ENCODE data around the gene VWA5B1. TPM values are rescaled to one million over a fixed set of nuclear protein-coding genes. Genes with fewer than 3 reads are reported as not detected.

VWA5B1 gene
- total and polyA plus RNA-seq, 5 experiments from 2014 or later: 0.06 TPM; not detected in 4

GRCh38 chr1:20399196-20399595 is 108.5 kb downstream of the VWA5B1 start:
- Mint-ChIP-seq H3K27me3 (peaks cover 22 to 63% (median 43%) of the 10 kb centered on the region in 5 donors), H3K4me1 (peaks cover 0 to 2% (median 0%) of the 10 kb centered on the region in 4 donors), H3K9me3 (peaks cover 5 to 21% (median 13%) of the 10 kb centered on the region in 9 donors), H3K4me3 (no peak overlapping the region), H3K27ac (no peak overlapping the region), H3K36me3 (peaks cover 0 to 5% (median 5%) of the 10 kb centered on the region in 3 donors)
- DNase-seq (no peak), ATAC-seq (no peak)
- POLR2A ChIA-PET: no interaction called here

- peaks cover 0 to 5% (median 0%) of the 10 kb centered on the region in 3 donors for H3K36me3 Mint-ChIP-seq
- H3K27me3 Mint-ChIP-seq: peaks cover 24 to 68% (median 48%) of the 10 kb centered on the region in 5 donors
- POLR2A ChIA-PET: no interaction called here
- no peak overlapping the region for H3K27ac Mint-ChIP-seq
- no peak for ATAC-seq
- H3K4me1 Mint-ChIP-seq: peaks cover 0 to 2% (median 0%) of the 10 kb centered on the region in 4 donors
- no peak overlapping the region for H3K4me3 Mint-ChIP-seq
- DNase-seq: no peak
- peaks cover 2 to 16% (median 10%) of the 10 kb centered on the region in 9 donors for H3K9me3 Mint-ChIP-seq
Observed at GRCh38 chr1:20399606-20400180, 109.0 kb downstream of the VWA5B1 start.

GRCh38 chr1:20400341-20401177 is 109.9 kb downstream of the VWA5B1 start:
- H3K27ac Mint-ChIP-seq: peak overlapping the region in 1 of 10 donors; percentile 74
- POLR2A ChIA-PET: no interaction called here
- peaks cover 0 to 2% (median 0%) of the 10 kb centered on the region in 4 donors for H3K4me1 Mint-ChIP-seq
- H3K4me3 Mint-ChIP-seq: no peak overlapping the region
- ATAC-seq (no peak), DNase-seq (no peak)
- H3K27me3 Mint-ChIP-seq: peaks cover 27 to 77% (median 54%) of the 10 kb centered on the region in 5 donors
- peaks cover 0 to 8% (median 4%) of the 10 kb centered on the region in 9 donors for H3K9me3 Mint-ChIP-seq
- H3K36me3 Mint-ChIP-seq: peaks cover 0 to under 1% (median 0%) of the 10 kb centered on the region in 3 donors

GRCh38 chr1:20401405-20402010 is 110.8 kb downstream of the VWA5B1 start:
- H3K27me3 Mint-ChIP-seq: peaks cover 30 to 86% (median 61%) of the 10 kb centered on the region in 5 donors

GRCh38 chr1:20402585-20403422 is 112.1 kb downstream of the VWA5B1 start:
- peaks cover 0 to 4% (median 0%) of the 10 kb centered on the region in 4 donors for H3K4me1 Mint-ChIP-seq
- ATAC-seq (no peak), DNase-seq (no peak)
- H3K4me3 Mint-ChIP-seq: no peak overlapping the region
- H3K27ac Mint-ChIP-seq: no peak overlapping the region
- H3K27me3 Mint-ChIP-seq: peaks cover 30 to 95% (median 67%) of the 10 kb centered on the region in 5 donors
- POLR2A ChIA-PET: interaction anchor here (0.7 kb wide), 1 partner anchor 1342 kb away, joined by 5 read pairs; no protein-coding TSS in a partner anchor
- H3K9me3 Mint-ChIP-seq: peaks cover 0 to 2% (median 0%) of the 10 kb centered on the region in 9 donors
- no peaks in the 10 kb centered on the region for H3K36me3 Mint-ChIP-seq

More at GRCh38 chr1:20401405-20402010, 110.8 kb downstream of the VWA5B1 start:
- no peak overlapping the region for H3K27ac Mint-ChIP-seq
- ATAC-seq (no peak), DNase-seq (no peak)
- H3K4me1 Mint-ChIP-seq: peaks cover 0 to 4% (median 0%) of the 10 kb centered on the region in 4 donors
- H3K9me3 Mint-ChIP-seq: peaks cover 0 to 3% (median 0%) of the 10 kb centered on the region in 9 donors
- H3K4me3 Mint-ChIP-seq: no peak overlapping the region
- no peaks in the 10 kb centered on the region for H3K36me3 Mint-ChIP-seq
- POLR2A ChIA-PET: no interaction called here

- DNase-seq: no peak
- H3K27ac Mint-ChIP-seq: no peak overlapping the region
- H3K4me1 Mint-ChIP-seq: peaks cover 0 to 4% (median 0%) of the 10 kb centered on the region in 4 donors
- peaks cover 0 to 2% (median 0%) of the 10 kb centered on the region in 9 donors for H3K9me3 Mint-ChIP-seq
- H3K27me3 Mint-ChIP-seq: peaks cover 28 to 88% (median 62%) of the 10 kb centered on the region in 5 donors
- ATAC-seq: no peak
- H3K4me3 Mint-ChIP-seq: no peak overlapping the region
- POLR2A ChIA-PET: no interaction called here
- H3K36me3 Mint-ChIP-seq: no peaks in the 10 kb centered on the region
Observed at GRCh38 chr1:20403423-20404145, 112.9 kb downstream of the VWA5B1 start.

- no peaks in the 10 kb centered on the region for H3K36me3 Mint-ChIP-seq
- peaks cover 0 to 4% (median 0%) of the 10 kb centered on the region in 4 donors for H3K4me1 Mint-ChIP-seq
- H3K9me3 Mint-ChIP-seq: peaks cover 0 to 2% (median 0%) of the 10 kb centered on the region in 9 donors
- peaks cover 22 to 79% (median 54%) of the 10 kb centered on the region in 5 donors for H3K27me3 Mint-ChIP-seq
- H3K4me3 Mint-ChIP-seq: no peak overlapping the region
- no peak for DNase-seq
- no peak overlapping the region for H3K27ac Mint-ChIP-seq
- POLR2A ChIA-PET: no interaction called here
- no peak for ATAC-seq
Observed at GRCh38 chr1:20404466-20404865, 113.8 kb downstream of the VWA5B1 start.

Other genes starting within 250 kb of the VWA5B1 start
- gene PLA2G5, start 220.7 kb upstream of the VWA5B1 start, total RNA-seq: not detected
- not detected for gene PLA2G5, start 220.7 kb upstream of the VWA5B1 start, polyA plus RNA-seq
- not detected for gene PLA2G2D, start 171.3 kb upstream of the VWA5B1 start, total RNA-seq
- not detected for gene PLA2G2D, start 171.3 kb upstream of the VWA5B1 start, polyA plus RNA-seq
- not detected for gene PLA2G2F, start 151.6 kb upstream of the VWA5B1 start, total RNA-seq
- not detected for gene PLA2G2F, start 151.6 kb upstream of the VWA5B1 start, polyA plus RNA-seq
- not detected for gene UBXN10, start 104.8 kb upstream of the VWA5B1 start, total RNA-seq
- gene UBXN10, start 104.8 kb upstream of the VWA5B1 start, polyA plus RNA-seq: under 1 TPM; 0.04 to 0.30 (median 0.07) TPM
- not detected for gene PLA2G2C, start 104.4 kb upstream of the VWA5B1 start, total RNA-seq
- gene PLA2G2C, start 104.4 kb upstream of the VWA5B1 start, polyA plus RNA-seq: not detected
- 1 to 10 TPM; 5.0 to 5.6 TPM for gene CAMK2N1, start 195.3 kb downstream of the VWA5B1 start, total RNA-seq
- gene CAMK2N1, start 195.3 kb downstream of the VWA5B1 start, polyA plus RNA-seq: under 1 TPM; 0.23 to 0.34 (median 0.25) TPM
- gene MUL1, start 217.3 kb downstream of the VWA5B1 start, total RNA-seq: 10 to 100 TPM; 17.4 to 19.6 TPM
- 10 to 100 TPM; 23.4 to 36.2 (median 30.3) TPM for gene MUL1, start 217.3 kb downstream of the VWA5B1 start, polyA plus RNA-seq